ENCODE measurements around the gene CELF4.

CELF4 gene

DNA sequence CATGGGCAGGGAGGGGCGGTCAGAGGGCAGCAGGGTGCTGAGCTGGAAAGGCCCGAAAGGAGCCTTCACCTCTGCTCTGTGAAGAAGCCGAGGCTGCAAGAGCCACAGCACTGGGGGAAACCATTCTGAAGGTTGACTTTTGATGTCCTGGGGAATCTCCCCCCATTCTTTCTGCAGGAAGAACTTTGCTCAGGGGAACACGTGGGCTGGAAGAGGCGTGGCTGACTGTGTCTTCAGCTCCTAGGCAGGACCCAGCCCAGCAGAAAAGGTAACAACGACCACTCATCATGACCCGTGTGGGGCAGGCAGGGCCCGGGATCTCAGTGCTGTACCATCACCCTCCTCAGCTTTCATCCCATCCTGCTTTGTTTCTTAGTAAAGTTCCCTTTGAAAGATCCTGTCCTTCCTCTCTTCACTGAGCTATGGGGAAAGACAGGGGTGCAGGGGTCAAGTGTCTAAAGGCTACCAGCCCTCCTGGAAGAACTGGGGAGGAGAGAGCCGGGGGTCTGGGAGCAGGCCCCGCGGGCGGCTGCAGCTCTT lies 312.7 kb downstream of the CELF4 start:
- DNase-seq (ENCODE audit: low spot score) = no peak

DNA sequence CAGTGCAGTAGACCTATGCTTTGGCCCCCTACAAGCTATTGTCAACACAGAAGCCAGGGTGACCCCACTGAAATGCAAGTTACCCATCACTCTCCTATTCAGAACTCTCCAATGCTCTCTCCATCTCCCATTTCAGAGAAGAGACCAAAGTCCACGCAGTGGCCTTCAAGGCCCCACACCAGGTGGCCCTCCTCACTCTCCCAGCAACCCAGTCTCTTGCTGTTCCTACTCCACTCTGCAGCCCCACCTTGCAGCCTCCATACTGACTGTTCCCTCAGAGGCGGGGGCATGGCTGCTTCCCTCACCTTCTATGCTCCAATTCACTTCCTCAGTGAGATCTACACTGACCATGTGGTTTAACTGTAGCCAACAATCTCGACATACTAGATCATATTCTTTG lies 313.3 kb downstream of the CELF4 start:
- DNase-seq (ENCODE audit: low spot score) = no peak

DNA sequence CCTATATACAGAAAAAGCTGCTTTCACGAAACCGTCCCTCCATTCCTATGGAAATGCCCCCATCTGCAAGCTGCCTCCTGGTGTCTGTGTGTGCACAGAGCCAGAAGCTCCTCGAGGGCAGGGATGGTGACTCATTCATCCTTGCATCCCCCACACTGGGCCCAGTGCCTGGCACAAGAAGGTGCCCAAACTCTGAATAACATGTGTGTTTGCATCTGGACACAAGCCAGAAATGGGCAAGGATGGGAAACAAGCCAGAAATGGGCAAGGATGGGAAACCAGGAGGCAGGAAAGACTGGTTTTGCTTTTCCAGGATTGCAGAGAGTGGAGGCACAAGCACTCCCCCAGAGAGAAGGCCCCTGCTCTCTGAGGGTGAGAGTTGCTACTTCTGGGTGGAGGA lies 313.9 kb downstream of the CELF4 start:
- peak; percentile 46 for DNase-seq (ENCODE audit: low spot score)

DNA sequence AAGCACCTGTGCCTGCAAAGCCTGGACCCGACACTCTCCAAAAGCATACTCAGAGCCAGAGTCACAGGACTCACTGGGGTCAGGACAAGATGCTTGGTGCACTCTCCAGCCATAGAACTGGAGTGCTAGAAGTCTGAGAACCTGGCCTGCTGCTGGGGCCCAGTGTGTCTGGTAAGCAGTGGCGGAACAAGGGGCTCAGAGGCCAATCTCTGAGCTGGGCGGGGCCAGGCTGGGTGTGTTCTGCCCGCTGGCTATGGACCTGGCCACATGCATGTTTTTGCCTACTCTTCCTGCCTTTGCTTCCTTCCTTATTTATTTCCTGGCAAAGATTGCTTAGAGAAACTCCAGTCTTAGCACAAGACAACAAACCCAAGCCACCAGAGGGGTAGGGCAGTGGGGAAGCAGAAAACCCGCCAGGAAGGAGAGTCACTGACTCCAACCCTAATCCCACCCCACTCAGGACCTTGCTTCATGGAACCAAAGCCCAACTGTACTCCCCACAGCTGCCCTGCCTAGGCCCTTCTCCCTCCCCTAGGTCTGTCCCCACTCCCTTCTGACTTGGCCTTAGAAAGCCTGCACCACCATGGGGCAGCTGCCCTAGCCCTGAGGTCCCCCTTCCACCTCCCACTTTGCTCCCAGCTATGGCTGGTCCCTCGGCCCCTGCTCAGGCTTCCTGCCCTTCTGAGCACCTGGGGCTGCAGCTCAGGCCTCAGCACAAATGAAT lies 315.5 kb downstream of the CELF4 start:
- no peak for DNase-seq (ENCODE audit: low spot score)

DNA sequence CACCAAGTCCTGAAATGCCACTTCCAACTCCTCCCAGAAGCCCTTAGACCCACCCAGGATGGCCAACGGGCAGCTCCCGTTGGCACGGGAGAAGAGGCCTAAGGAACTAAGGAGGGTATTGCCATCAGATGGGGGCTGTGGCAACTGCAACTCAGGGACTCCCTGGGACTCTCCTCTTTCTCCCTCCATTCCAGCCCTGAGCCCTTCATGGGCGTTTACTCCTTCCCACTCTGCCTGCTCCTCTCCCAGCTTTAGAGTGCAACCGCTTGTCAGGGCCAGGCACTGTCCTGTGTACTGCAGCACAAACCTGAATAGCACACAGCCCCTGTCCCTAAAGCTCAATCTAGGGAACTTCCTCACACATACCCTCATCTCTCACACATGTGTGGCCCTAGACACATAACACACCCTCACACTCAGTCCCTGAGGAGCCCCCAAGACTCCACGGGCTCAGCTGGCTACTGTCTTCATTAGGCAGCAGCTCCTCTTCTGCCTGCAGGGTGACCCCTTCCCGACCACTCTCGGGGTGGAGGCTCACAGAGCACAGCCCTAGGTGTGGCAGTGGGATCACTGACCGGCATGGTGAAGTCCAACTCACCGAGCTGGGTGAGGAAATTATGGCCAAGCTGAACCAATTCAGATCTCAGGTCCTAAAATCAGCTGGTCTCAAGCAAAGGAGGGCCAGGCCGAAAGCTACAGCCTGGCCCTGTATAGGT lies 316.3 kb downstream of the CELF4 start:
- no peak for DNase-seq (ENCODE audit: low spot score)

DNA sequence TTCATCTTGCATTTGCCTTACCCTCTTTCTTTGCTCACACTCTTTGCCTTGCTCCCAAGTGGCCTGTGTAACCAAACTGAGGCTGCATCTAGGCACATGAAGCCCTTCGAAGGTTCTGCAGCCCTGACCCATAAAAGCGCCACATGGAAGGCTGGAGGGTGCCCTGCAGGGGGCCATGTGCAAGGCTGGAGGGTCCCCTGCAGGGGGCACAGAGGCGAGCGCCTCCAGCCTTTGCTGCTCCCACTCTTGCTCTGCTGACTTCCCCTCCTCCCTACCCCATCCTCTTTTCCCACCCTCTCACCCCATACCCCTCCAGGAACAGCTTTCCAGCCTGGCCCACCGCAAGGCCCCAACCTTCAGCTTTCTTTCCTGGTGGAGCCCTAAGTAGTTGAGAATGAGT lies 317.3 kb downstream of the CELF4 start:
- DNase-seq (ENCODE audit: low spot score) = no peak

DNA sequence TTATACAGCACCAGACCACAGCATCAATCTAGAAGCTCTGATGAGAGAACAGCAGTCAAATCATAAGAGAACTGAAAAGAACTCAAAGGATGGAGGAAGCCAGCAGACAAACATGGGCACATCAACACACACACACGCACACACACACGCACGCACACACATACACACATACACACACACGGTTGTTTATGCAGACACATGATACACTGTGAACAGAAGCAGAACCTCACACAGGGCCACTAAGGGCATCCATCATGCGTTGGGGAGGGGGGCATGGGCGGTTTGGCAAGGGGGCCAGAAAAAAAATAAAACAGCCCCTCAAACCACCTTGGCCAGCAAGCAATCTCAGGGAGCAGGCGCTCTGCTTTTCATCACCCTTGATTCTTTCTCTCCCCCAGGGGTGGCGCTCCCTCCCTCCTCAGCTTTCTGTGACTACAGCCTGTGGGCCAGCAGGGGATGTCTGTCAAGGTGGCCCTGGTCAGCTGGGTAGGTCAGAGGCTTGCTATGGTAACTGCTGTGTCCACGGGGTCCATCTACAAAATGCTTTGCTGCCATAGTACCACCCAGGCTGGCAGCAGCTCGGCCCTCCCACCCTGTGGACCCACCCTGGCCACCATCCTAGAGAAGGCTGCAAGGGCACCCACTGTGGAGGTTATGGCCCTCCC lies 318.0 kb downstream of the CELF4 start:
- no peak for DNase-seq (ENCODE audit: low spot score)

DNA sequence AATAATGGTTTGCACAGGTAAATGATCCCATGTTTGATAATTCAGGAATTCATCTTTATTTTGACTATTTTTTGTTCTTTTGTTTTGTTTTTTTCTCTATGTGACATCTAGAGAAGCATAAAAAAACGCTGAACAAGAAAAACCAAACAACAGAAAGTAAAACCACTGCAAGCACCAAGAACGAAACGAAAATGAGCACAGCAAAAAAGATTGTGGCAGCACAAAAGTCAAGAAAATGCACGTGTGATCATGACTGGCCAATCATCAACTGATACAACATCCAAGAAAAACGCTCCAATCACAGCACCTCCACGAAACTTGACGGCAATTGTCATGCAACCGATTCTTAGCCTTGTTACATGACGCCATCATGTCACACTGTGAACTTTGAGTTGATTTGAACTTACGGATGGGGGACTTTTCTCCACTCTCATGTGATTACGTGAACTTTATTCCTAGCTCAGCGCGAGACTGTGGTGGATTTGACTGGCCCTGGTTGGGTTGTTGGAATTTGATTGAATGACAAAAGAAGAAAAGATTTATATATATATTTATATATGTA lies 318.7 kb downstream of the CELF4 start:
- DNase-seq (ENCODE audit: low spot score) = no peak

DNA sequence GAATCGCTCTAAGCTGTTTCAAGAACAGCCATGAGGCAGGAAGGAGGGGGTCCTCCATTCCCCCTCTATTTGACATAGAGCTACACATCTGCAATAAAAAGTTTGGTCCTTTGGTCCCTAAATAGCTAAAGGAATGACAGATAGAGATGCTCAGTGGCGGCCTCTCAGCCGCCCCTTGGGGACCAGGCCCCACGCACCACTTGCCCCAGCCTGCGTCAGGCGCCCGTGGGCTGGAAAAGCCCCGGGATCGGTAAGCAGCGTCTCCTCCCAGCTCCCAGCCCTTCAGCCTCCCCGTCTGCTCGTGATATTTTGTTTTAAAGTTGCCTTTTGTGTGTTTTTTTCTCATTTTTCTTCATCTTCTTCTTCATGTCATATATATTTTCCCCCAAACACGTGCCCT lies 321.0 kb downstream of the CELF4 start:
- DNase-seq (ENCODE audit: low spot score) = no peak

DNA sequence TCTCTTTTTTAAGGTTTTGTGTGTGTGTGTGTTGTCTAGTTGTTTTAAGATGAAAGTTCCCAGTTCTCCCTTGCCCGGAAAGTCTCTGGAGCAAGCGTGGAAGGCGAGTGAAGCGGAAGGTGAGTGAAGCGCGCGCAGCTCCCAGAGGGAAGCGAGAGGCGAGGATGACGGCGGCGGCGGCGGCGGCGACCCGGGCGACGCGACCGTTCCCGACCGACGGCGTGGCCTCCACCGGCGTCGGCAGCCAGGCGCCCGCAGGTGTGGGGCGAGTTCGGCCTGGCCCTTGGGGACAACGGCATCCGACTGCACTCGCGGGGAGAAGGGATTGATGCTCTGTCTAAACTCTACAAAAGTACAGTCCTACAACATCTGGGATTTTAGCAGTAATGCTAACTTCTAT lies 321.9 kb downstream of the CELF4 start:
- no peak for DNase-seq (ENCODE audit: low spot score)

DNA sequence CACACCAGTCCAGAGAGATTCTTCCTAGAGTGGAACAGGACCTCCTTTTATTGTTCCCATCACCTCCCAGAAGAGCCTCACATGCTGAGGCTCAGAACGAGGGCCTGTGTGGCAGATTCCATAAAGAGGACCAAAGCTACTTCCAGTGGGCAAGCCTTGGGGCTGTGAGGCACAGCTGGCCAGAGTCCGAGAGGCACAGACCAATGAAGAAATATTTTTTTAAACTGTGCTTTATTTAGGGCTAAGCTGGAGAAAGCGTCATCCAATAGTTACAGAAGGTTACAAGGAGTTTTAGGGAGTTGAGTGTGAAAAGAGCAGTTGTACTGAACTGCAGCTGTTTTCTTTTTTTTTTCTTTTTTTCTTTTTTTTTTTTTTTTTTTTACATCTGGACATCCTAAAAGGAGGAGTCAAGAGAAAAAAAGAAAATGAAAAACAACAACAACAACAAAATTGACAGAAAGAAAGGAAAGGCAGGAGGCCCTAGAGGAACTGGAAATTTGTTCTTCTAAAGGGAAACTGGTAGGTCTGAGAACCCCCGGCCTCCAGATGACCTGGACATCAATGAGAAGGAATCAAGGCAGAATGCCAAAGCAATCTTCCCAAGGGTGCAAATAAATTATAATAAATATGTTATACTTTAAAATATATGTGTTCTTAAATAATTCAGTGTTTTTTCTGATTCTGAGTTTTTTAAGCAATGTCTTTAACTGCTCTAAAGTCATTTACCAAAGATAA lies 322.6 kb downstream of the CELF4 start:
- DNase-seq (ENCODE audit: low spot score) = no peak

DNA sequence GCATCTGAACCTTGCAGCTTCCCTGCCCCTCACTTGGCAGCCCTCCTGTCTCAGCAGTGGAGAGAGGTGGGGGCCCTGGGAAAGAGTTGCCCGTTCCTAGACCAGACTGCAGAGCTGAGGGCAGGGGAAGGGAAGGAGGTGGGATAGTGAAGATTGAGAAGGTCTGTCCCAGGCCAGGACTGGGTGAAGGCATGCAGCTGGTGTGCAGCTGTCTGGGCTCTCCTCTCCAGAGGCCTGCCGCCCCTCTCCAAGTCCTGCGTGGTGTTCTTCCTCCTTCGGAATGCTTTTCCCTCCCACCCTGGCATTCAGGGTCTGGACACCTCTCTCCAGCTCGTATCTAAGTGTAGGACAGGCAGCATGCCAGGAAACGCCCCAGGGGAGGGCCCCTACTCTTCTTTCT lies 323.5 kb downstream of the CELF4 start:
- DNase-seq (ENCODE audit: low spot score) = no peak

DNA sequence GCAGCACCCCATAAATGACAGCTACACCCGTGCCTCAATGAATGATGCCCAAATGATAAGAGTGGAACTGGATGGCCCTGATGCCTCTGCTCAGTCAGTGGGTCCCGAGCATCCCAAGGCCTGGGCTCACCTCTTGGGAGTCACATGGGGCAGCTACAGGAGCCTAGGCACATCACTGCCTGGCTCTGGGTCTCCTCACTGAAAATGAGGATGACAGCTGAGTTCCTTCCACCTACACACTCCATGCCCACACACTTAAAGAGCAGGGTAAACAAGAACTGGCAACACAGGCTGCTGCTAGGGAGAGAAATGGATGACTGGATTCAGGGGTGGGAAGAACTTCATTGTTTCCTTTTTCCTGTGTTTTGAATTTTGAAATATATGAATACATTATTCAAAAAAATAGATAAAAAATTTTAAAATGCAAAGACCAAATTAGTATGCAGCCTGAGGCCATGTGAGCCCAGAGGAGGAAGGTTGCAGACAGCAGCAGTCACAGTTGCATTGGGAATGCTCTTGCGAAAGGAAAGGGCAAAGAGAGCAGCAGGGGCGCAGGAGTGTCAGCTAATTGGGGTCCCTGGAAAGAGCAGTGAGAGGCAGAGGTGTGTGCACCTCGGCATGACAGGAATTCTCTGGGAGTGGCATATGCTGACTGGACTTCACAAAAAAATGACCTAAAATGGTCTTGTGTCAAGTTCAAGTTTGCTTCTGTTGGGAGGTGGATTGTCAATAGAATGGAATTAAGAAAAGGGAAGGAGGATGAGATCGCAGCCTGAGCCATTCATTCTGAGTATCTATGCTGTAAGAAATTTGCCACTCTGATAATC lies 327.1 kb downstream of the CELF4 start:
- peak; percentile 74 for DNase-seq (ENCODE audit: low spot score)

DNA sequence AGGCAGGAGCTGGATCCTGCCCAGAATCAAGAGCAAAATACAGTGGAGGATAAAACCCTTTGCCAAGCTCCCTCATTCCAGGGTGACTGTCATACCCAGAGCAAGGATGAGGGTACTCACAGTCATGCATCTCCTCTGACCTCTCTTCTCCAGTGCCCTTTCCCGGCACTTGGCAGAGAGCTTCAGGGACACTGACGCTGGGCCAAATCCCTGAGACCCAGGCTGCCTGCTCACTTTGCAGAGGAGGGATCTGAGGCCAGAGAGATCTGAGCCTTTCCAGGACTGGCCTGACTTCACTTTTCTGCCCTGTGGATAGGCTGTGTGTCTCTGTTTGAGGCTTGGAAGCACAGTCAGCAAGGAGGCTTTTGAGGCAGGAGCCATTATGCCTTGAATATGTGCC lies 330.0 kb downstream of the CELF4 start:
- DNase-seq (ENCODE audit: low spot score) = no peak

DNA sequence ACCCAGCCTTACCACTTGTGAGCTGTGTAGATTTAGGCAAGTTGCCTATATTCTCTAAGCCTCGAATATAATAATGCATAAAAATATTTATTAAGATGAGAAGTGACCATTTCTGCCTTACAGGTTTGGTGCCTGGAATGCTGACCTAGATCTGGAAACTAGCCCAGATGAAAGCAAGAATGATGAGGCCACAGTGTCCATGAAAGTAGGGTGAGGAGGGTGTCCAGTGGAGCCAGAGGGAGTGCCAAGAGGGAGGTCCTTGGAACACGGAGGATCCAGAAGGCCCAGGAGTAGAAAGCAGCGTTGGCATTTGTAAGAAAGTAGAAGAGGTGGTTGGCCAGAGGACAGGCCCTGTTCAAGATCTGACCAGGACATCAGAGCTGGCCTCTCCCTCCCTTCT lies 334.3 kb downstream of the CELF4 start:
- DNase-seq (ENCODE audit: low spot score) = no peak

DNA sequence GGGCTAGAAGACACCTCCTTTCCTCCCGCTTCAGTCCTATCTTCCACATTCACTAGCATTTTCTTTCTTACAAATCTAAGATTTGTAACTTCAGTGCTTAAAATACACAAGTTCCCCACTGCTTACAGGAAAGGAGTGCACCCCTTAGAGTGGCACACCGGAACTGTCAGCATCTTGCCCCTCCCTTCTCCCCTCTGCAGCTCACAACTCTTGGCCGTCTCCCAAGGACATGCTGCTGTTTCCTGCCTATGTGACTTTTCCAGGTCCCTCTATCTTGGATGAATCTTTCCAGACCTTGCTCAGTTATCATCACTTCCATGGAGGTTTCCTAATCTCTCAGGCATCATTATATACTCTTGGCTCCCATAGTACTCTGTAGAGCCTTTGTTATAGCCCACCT lies 334.8 kb downstream of the CELF4 start:
- no peak for DNase-seq (ENCODE audit: low spot score)

DNA sequence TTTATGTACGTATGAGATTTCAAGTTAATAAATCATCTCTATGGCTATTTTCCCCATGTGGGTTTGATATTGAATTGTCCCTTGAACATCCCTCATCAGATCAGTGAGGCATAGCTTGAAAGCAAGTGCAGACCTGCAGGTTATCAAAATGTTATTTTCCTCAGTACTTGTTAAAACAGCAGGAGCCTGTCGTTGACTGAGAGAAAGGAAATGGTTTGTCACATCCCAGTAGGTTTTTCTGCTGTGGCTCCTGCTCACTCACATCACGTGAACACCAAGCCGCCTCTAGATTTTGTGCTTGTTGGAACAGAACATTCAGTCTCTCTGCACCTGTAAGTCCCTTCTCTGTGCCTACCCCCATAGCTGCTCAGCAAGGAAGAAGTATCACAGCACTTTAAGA lies 340.3 kb downstream of the CELF4 start:
- DNase-seq (ENCODE audit: low spot score) = no peak

DNA sequence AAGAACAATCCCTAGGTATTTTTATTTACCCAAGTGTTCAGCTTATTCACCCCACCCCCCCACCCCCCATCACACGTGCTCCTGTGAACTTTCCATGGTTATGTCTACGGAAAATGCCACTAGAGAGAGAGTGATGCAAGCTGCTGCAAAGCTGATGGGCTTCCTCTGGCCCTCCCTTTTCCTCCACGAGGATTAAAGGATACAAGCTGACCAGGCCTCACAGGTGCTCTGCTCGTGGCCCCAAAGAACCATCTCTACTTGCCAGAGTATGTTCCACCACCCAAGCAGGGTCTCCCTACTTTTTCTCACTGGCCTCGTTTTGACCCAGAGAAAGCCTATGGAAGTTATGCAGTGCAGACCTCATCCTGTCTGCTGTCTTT lies 342.6 kb downstream of the CELF4 start:
- no peak for DNase-seq (ENCODE audit: low spot score)

DNA sequence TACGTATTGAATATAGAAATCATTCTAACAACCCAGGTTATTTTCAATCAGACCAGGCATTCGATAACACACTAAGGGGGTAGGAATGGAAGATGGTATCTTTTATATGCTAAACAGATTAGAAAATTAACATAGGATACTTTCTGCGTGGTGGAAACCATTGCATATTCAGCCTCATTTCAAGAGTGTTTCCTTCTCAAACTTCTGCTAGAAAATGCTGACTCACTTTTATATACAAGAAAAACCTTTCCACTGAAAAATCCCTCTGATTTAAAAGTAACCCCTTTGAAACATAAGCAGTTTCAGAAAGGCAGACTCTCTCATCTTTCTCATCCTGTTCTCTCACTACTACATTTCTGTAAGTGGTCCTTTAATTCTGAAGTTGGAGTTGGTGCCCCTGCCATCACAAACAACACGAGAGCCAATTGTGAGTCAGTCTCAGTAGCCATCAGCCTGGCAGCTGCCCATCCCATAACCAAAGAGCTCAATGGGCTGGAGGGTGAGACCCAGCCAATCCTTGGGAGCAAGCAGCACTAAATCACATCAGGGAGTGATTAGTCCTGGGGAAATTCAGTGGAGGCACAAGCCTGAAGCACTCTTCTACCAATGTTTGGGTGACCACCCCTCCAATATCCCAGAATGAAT lies 343.1 kb downstream of the CELF4 start:
- no peak for DNase-seq (ENCODE audit: low spot score)

DNA sequence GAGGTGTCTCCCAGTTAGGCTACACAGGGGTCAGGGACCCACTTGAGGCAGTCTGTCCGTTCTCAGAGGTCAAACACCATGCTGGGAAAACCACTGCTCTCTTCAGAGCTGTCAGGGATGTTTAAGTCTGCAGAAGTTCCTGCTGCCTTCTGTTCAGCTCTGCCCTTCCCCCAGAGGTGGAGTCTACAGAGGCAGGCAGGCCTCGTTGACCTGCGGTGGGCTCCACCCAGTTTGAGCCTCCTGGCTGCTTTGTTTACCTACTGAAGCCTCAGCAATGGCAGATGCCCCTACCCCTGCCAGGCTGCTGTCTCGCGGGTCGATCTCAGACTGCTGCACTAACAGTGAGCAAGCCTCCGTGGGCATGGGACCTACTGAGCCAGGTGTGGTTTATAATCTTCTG lies 346.3 kb downstream of the CELF4 start:
- DNase-seq (ENCODE audit: low spot score) = no peak
